IMR-90 (cell line): ENCODE data around the gene OR4E2. TPM values are rescaled to one million over a fixed set of nuclear protein-coding genes. Genes with fewer than 3 reads are reported as not detected.
A peak's percentile ranks its signal among the peaks of the same experiment; 100 is the strongest.

Experiments
- ATAC-seq: fragments of 200-7000 bp; cut with Tn5 transposase; 2 replicates; pipeline ENCODE4 v1.9.1; 2020; ENCODE audit warnings: low read depth, mild to moderate bottlenecking, moderate library complexity
- BruUV-seq: library from RNA; stranded (reverse); fragments of 400-500 nt; replicated peaks from 2 replicates; lab custom pipeline; 2021; lab: Mats Ljungman, UMichigan
- CTCF ChIA-PET: fragments of 300-600 bp; formaldehyde crosslinking; extraction: SDS; loops from one replicate; lab custom pipeline; 2021; ENCODE audit warnings: antibody characterized with exemption; lab: Yijun Ruan, JAX
- POLR2A ChIA-PET: fragments of 300-600 bp; sonication (Branson Sonifier 250); formaldehyde crosslinking; loops from one replicate; lab custom pipeline; 2022; ENCODE audit warnings: antibody characterized with exemption; ENCODE audit not compliant: unreplicated experiment; lab: Charles Lee
- DNase-seq: peaks from one replicate; pipeline ENCODE4 v3.0.0; 2013
- H2AFZ ChIP-seq: replicated peaks from 2 replicates; pipeline ENCODE3; 2013; ENCODE audit warnings: low read length, mild to moderate bottlenecking; ENCODE audit not compliant: poor library complexity
- H2AK5ac ChIP-seq: 2 replicates; pipeline ENCODE4 v1.6.1; 2013; ENCODE audit warnings: low read depth, low read length, inconsistent platforms
- H2AK9ac ChIP-seq: replicated peaks from 2 replicates; pipeline ENCODE3; 2013; ENCODE audit warnings: mild to moderate bottlenecking, low read depth, low read length, moderate library complexity; ENCODE audit not compliant: poor library complexity
- H2BK120ac ChIP-seq: 2 replicates; pipeline ENCODE4 v1.6.1; 2013; ENCODE audit warnings: low read depth, low read length, inconsistent platforms
- H2BK15ac ChIP-seq: 3 replicates; pipeline ENCODE4 v1.6.1; 2013; ENCODE audit warnings: low read depth, low read length, inconsistent platforms
- H2BK20ac ChIP-seq: 2 replicates; pipeline ENCODE4 v1.6.1; 2013; ENCODE audit warnings: low read depth, mild to moderate bottlenecking, inconsistent platforms, low read length, moderate library complexity
- H2BK5ac ChIP-seq: 2 replicates; pipeline ENCODE4 v1.6.1; 2013; ENCODE audit warnings: mild to moderate bottlenecking, low read depth, low read length, inconsistent platforms; ENCODE audit not compliant: poor library complexity, severe bottlenecking
- H3K14ac ChIP-seq: replicated peaks from 2 replicates; pipeline ENCODE4 v1.6.1; 2013; ENCODE audit warnings: low read depth, low read length, inconsistent platforms
- H3K18ac ChIP-seq: 2 replicates; pipeline ENCODE4 v1.6.1; 2013; ENCODE audit warnings: low read depth, low read length, control low read depth
- H3K23ac ChIP-seq: 2 replicates; pipeline ENCODE4 v1.6.1; 2013; ENCODE audit warnings: low read depth, low read length, inconsistent platforms
- H3K27ac ChIP-seq: 2 replicates; pipeline ENCODE4 v1.5.1; 2013; ENCODE audit warnings: mild to moderate bottlenecking, control low read depth, low read length; ENCODE audit not compliant: insufficient read depth
- H3K27me3 ChIP-seq: 2 replicates; pipeline ENCODE4 v1.6.1; 2013; ENCODE audit warnings: low read length; ENCODE audit not compliant: control insufficient read depth, insufficient read depth
- H3K36me3 ChIP-seq: 2 replicates; pipeline ENCODE4 v1.6.1; 2013; ENCODE audit warnings: low read length, mixed read lengths; ENCODE audit not compliant: control insufficient read depth, insufficient read depth
- H3K4ac ChIP-seq: 2 replicates; pipeline ENCODE4 v1.6.1; 2013; ENCODE audit warnings: low read depth, low read length, inconsistent platforms
- H3K4me1 ChIP-seq: 2 replicates; pipeline ENCODE4 v1.6.1; 2013; ENCODE audit warnings: low read length, mixed read lengths; ENCODE audit not compliant: control insufficient read depth, insufficient read depth
- H3K4me2 ChIP-seq: 2 replicates; pipeline ENCODE4 v1.6.1; 2013; ENCODE audit warnings: low read depth, mild to moderate bottlenecking, control low read depth, low read length, moderate library complexity
- H3K4me3 ChIP-seq: 2 replicates; pipeline ENCODE4 v1.5.1; 2013; ENCODE audit warnings: low read depth, mild to moderate bottlenecking, control low read depth, low read length, moderate library complexity; ENCODE audit not compliant: insufficient read depth
- H3K56ac ChIP-seq: 2 replicates; pipeline ENCODE4 v1.6.1; 2013; ENCODE audit warnings: low read length, inconsistent platforms; ENCODE audit not compliant: insufficient read depth; ENCODE audit errors: extremely low read depth
- H3K79me1 ChIP-seq, 2 experiments: 2 replicates each; pipeline ENCODE4 v1.6.1; 2013; ENCODE audit warnings: low read length in 2 of 2, inconsistent platforms in 1 of 2, low read depth in 1 of 2
- H3K9ac ChIP-seq: 2 replicates; pipeline ENCODE4 v1.6.1; 2013; ENCODE audit warnings: low read depth, low read length, control low read depth
- H3K9me1 ChIP-seq: 2 replicates; pipeline ENCODE4 v1.6.1; 2013; ENCODE audit warnings: low read length, inconsistent platforms; ENCODE audit not compliant: insufficient read depth
- H3K9me3 ChIP-seq: 2 replicates; pipeline ENCODE4 v1.6.1; 2013; ENCODE audit warnings: low read length; ENCODE audit not compliant: control insufficient read depth, insufficient read depth
- H4K20me1 ChIP-seq: 2 replicates; pipeline ENCODE4 v1.6.1; 2013; ENCODE audit warnings: low read length, inconsistent platforms; ENCODE audit not compliant: insufficient read depth
- H4K5ac ChIP-seq: 2 replicates; pipeline ENCODE4 v1.6.1; 2013; ENCODE audit warnings: mild to moderate bottlenecking, low read depth, low read length, control low read depth
- H4K8ac ChIP-seq, 2 experiments: 2 replicates each; pipeline ENCODE4 v1.6.1; 2013; ENCODE audit warnings: low read depth in 2 of 2, low read length in 2 of 2, control low read depth in 1 of 2, inconsistent platforms in 1 of 2
- H4K91ac ChIP-seq: 2 replicates; pipeline ENCODE4 v1.6.1; 2013; ENCODE audit warnings: low read depth, low read length, inconsistent platforms; ENCODE audit not compliant: insufficient read depth
- CEBPB ChIP-seq: IDR thresholded peaks from 2 replicates; pipeline ENCODE4 v1.6.1; 2012; ENCODE audit warnings: low read depth, low read length, improper control_type of control experiment
- CTCF ChIP-seq: conservative IDR thresholded peaks from 2 replicates; pipeline ENCODE4 v1.5.1; 2012; ENCODE audit warnings: mild to moderate bottlenecking, low read depth, low read length, improper control_type of control experiment
- MAFK ChIP-seq: IDR thresholded peaks from 2 replicates; pipeline ENCODE4 v1.6.1; 2012; ENCODE audit warnings: low read depth, low read length, improper control_type of control experiment
- RAD21 ChIP-seq: IDR thresholded peaks from 2 replicates; pipeline ENCODE4 v1.6.1; 2012; ENCODE audit warnings: low read length, improper control_type of control experiment
- SMC3 ChIP-seq: fragments of 150-350 bp; IDR thresholded peaks from 2 replicates; pipeline ENCODE4 v1.6.1; 2016; ENCODE audit warnings: low read depth, mild to moderate bottlenecking, antibody characterized with exemption, low read length, moderate library complexity
- WGBS, 2 experiments: methylation state at CpG; one replicate each; pipeline versions ENCODE4 v1.1.5 to v1.1.7; 2013; ENCODE audit warnings: missing lambda C conversion rate in 2 of 2; ENCODE audit not compliant: insufficient read length in 1 of 2; ENCODE audit errors: extremely low coverage in 2 of 2; 5-methylcytosine and 5-hydroxymethylcytosine counted together
- dilution Hi-C: fragments of 300-500 bp; cut with HindIII; formaldehyde crosslinking; loops from one replicate; pipeline ENCODE4 v1.14.3; 2018; ENCODE audit warnings: low sequenced_read_pairs; ENCODE audit not compliant: unreplicated experiment
- in situ Hi-C: fragments of 300-500 bp; cut with MboI; formaldehyde crosslinking; loops from 3 replicates; pipeline ENCODE4 v1.14.3; 2019; ENCODE audit warnings: low sequenced_read_pairs, inconsistent platforms, mixed read lengths
- intact Hi-C: fragments of 100-400 bp; cut with micrococcal nuclease; formaldehyde crosslinking; loops from 2 replicates; pipeline ENCODE4 v1.10.0; 2022
- polyA plus RNA-seq, 3 experiments: library from polyadenylated mRNA; depleted of rRNA; stranded (reverse); fragments of >200 nt; gene quantifications; 2 replicates each; pipeline ENCODE4 v1.2.3, GENCODE V29; 2012; ENCODE audit warnings: low replicate concordance in 1 of 3
- total RNA-seq: library from RNA; depleted of rRNA; stranded (reverse); fragments of >200 nt; gene quantifications from 2 replicates; pipeline ENCODE4 v1.2.3, GENCODE V29; 2012

OR4E2 gene
- total and polyA plus RNA-seq, 2 of the 4 experiments (the other 2 are of a cell fraction), result not detected

GRCh38 chr14:21711360-21711961 is 57.8 kb downstream of the OR4E2 start:
- Histone ChIP-seq H3K23ac (no peak overlapping the region), H3K56ac (no peak overlapping the region), H2BK120ac (no peak overlapping the region), H3K36me3 (no peaks in the 10 kb centered on the region), H2BK20ac (no peak overlapping the region), H2AK9ac (no peak overlapping the region), H4K5ac (no peak overlapping the region), H4K8ac (no peak overlapping the region), H3K9me3 (no peaks in the 10 kb centered on the region), H3K79me1 (no peaks in the 10 kb centered on the region), H2BK15ac (no peak overlapping the region), H3K4ac (no peak overlapping the region), H4K91ac (no peak overlapping the region), H4K20me1 (no peaks in the 10 kb centered on the region), H3K18ac (no peak overlapping the region), H2AK5ac (no peak overlapping the region), H3K14ac (no peak overlapping the region), H3K4me1 (no peaks in the 10 kb centered on the region), H3K4me3 (no peak overlapping the region), H3K9me1 (no peaks in the 10 kb centered on the region), H2AFZ (no peak overlapping the region), H3K9ac (no peak overlapping the region), H3K27me3 (no peaks in the 10 kb centered on the region), H3K4me2 (no peak overlapping the region), H2BK5ac (no peak overlapping the region), H3K27ac (no peak overlapping the region)
- TF ChIP-seq CTCF (peak; percentile 67), MAFK (no peak), CEBPB (peak; percentile 61; the same call in 1 of the 2 replicates), SMC3 (peak; percentile 31; the same call in 1 of the 2 replicates), RAD21 (peak; percentile 23; the same call in 1 of the 2 replicates)
- POLR2A ChIA-PET, result no interaction called here
- in situ Hi-C loops (no loop called here), dilution Hi-C loops (no loop called here), intact Hi-C loops (loop anchor here (5.0 kb wide), 1 partner anchor 254 kb away; the partner anchor contains the start of gene CHD8)
- WGBS, 2 experiments, result no CpG with 5 or more reads among the region's 3 CpGs
- DNase-seq (peak; percentile 53), ATAC-seq (peak; percentile 85)
- CTCF ChIA-PET, result interaction anchor here (0.6 to 2.2 kb wide), 8 partner anchors 10 to 131 kb away, joined by 3 to 16 read pairs (median 3); no protein-coding TSS in a partner anchor
- no TSS peak for BruUV-seq
